Gastroesophageal sphincter (tissue), 4 donors: Measurements from ENCODE around the gene NOL3. TPM values are rescaled to one million over a fixed set of nuclear protein-coding genes. Genes with fewer than 3 reads are reported as not detected.

ENCODE experiments used
- ATAC-seq: fragments of 150-250 bp; one replicate; pipeline ENCODE4 v1.9.1; 2016; ENCODE audit warnings: mild to moderate bottlenecking, moderate library complexity
- H3K27ac ChIP-seq, 4 donors: fragments of 200-600 bp; sonication (generic) in 3 of 4; 1 replicate in 3 of 4; 2 replicates in 1 of 4; pipeline ENCODE4 v1.5.1; 2016 to 2019
- H3K27me3 ChIP-seq: fragments of 200-600 bp; sonication (generic); one replicate; pipeline ENCODE4 v1.5.1; 2019
- H3K36me3 ChIP-seq, 2 donors: fragments of 200-600 bp; sonication (generic); one replicate each; pipeline ENCODE4 v1.5.1; 2019; ENCODE audit warnings: control low read depth in 1 of 2
- H3K4me1 ChIP-seq, 3 donors: fragments of 200-600 bp; sonication (generic); 1 replicate in 2 of 3; 2 replicates in 1 of 3; pipeline ENCODE4 v1.5.1; 2016 to 2019; ENCODE audit warnings: control low read depth in 2 of 3
- H3K4me3 ChIP-seq, 2 donors: fragments of 200-600 bp; sonication (generic); one replicate each; pipeline ENCODE4 v1.5.1; 2019; ENCODE audit warnings: mild to moderate bottlenecking in 1 of 2, moderate library complexity in 1 of 2
- H3K9me3 ChIP-seq, 3 donors: fragments of 200-600 bp; sonication (generic); one replicate each; pipeline ENCODE4 v1.5.1; 2017 to 2019; ENCODE audit warnings: control low read depth in 2 of 3
- CTCF ChIP-seq, 4 experiments: fragments of 200-600 bp in 2 of 4; fragments of 450-650 bp in 2 of 4; sonication (generic) in 1 of 4; IDR thresholded peaks; one replicate each; pipeline ENCODE4 v1.5.1; 2017 to 2019; ENCODE audit warnings: antibody characterized with exemption in 4 of 4, mild to moderate bottlenecking in 2 of 4, moderate library complexity in 2 of 4
- EP300 ChIP-seq: sonication (generic); formaldehyde crosslinking; IDR thresholded peaks from one replicate; pipeline ENCODE4 v1.6.1; 2017; ENCODE audit warnings: antibody characterized with exemption, mild to moderate bottlenecking
- POLR2A ChIP-seq, 2 donors: fragments of 450-650 bp; IDR thresholded peaks; one replicate each; pipeline ENCODE4 v1.6.1; 2017; ENCODE audit warnings: antibody characterized with exemption in 2 of 2, mild to moderate bottlenecking in 2 of 2, moderate library complexity in 1 of 2
- POLR2AphosphoS5 ChIP-seq: sonication (generic); formaldehyde crosslinking; IDR thresholded peaks from one replicate; pipeline ENCODE4 v1.6.1; 2017; ENCODE audit warnings: antibody characterized with exemption
- WGBS, 2 donors: methylation state at CpG; one replicate each; pipeline ENCODE4 v1.1.5; 2018; ENCODE audit warnings: low coverage in 1 of 2; 5-methylcytosine and 5-hydroxymethylcytosine counted together
- total RNA-seq, 4 donors: library from RNA; depleted of rRNA; stranded (reverse); fragments of >200 nt; gene quantifications; one replicate each; pipeline ENCODE4 v1.1.0, GENCODE V29; 2016

The NOL3 gene
- total RNA-seq, 4 donors from 2014 or later, result 23.0 to 78.9 (median 49.9) TPM

GRCh38 chr16:67167588-67167987, 2.8 kb upstream of the NOL3 start:
- no CpG with 5 or more reads among the region's 7 CpGs for WGBS, 2 donors
- peaks cover 0 to 19% of the 10 kb centered on the region in 2 donors for H3K36me3 ChIP-seq
- H3K9me3 ChIP-seq, result no peaks in the 10 kb centered on the region
- ATAC-seq, result no peak
- peak overlapping the region in 3 of 4 donors; percentile 27 to 97 (median 88) for H3K27ac ChIP-seq
- H3K4me3 ChIP-seq, result no peak overlapping the region
- H3K4me1 ChIP-seq, result peaks cover 0 to 99% (median 48%) of the 10 kb centered on the region in 3 donors
- TF ChIP-seq EP300, result no peak
- TF ChIP-seq POLR2A (IDR thresholded peaks at IDR 0.05), result no peak
- TF ChIP-seq CTCF (IDR thresholded peaks at IDR 0.05), result no peak
- TF ChIP-seq POLR2AphosphoS5, result no peak
- peaks cover 32% of the 10 kb centered on the region for H3K27me3 ChIP-seq

GRCh38 chr16:67169011-67169451, 1.3 kb upstream of the NOL3 start:
- Histone ChIP-seq H3K4me1 (peaks cover 2 to 99% (median 43%) of the 10 kb centered on the region in 3 donors), H3K27ac (peak overlapping the region; percentile 76 to 97 (median 95)), H3K36me3 (peaks cover 0 to 19% of the 10 kb centered on the region in 2 donors), H3K4me3 (no peak overlapping the region), H3K9me3 (no peaks in the 10 kb centered on the region), H3K27me3 (peaks cover 17% of the 10 kb centered on the region)
- no peak for ATAC-seq
- no CpG with 5 or more reads among the region's 9 CpGs for WGBS, 2 donors
- TF ChIP-seq POLR2AphosphoS5, result no peak
- no peak for TF ChIP-seq POLR2A (IDR thresholded peaks at IDR 0.05)
- TF ChIP-seq CTCF (IDR thresholded peaks at IDR 0.05), result no peak
- TF ChIP-seq EP300, result no peak

- Histone ChIP-seq H3K36me3 (peaks cover 0 to 19% of the 10 kb centered on the region in 2 donors), H3K4me3 (peak overlapping the region; percentile 36 to 60), H3K9me3 (no peaks in the 10 kb centered on the region), H3K27me3 (peaks cover 11% of the 10 kb centered on the region), H3K27ac (peak overlapping the region; percentile 76 to 97 (median 95)), H3K4me1 (peaks cover 2 to 99% (median 44%) of the 10 kb centered on the region in 3 donors)
- TF ChIP-seq POLR2A (IDR thresholded peaks at IDR 0.05) (no peak), CTCF (IDR thresholded peaks at IDR 0.05) (peak in 3 of 4 experiments; percentile 29 to 63 (median 33))
- no peak for ATAC-seq
- WGBS, 2 donors, result 0 to 2% methylated on average over 7 to 15 of the region's 24 CpGs
Observed at GRCh38 chr16:67169642-67170167, 633 bp upstream of the NOL3 start.

GRCh38 chr16:67170949-67171649, 761 bp downstream of the NOL3 start:
- TF ChIP-seq EP300 (no peak), POLR2AphosphoS5 (peak; percentile 30)
- Histone ChIP-seq H3K4me1 (peaks cover 2 to 99% (median 37%) of the 10 kb centered on the region in 3 donors), H3K36me3 (peaks cover 0 to 28% of the 10 kb centered on the region in 2 donors), H3K27me3 (peaks cover 2% of the 10 kb centered on the region), H3K9me3 (no peaks in the 10 kb centered on the region), H3K27ac (peak overlapping the region; percentile 76 to 97 (median 95)), H3K4me3 (peak overlapping the region; percentile 36 to 60)
- peak; percentile 17 for ATAC-seq
- 34 to 53% methylated on average over 5 to 10 of the region's 14 CpGs for WGBS, 2 donors

GRCh38 chr16:67173323-67173722, 3.0 kb downstream of the NOL3 start:
- H3K4me3 ChIP-seq, result peak overlapping the region; percentile 13 to 57
- H3K36me3 ChIP-seq, result peaks cover 0 to 20% of the 10 kb centered on the region in 2 donors
- no peak for ATAC-seq
- H3K4me1 ChIP-seq, result peaks cover 2 to 96% (median 43%) of the 10 kb centered on the region in 3 donors
- no peaks in the 10 kb centered on the region for H3K9me3 ChIP-seq
- TF ChIP-seq POLR2A (IDR thresholded peaks at IDR 0.05) (no peak), CTCF (IDR thresholded peaks at IDR 0.05) (no peak), EP300 (no peak), POLR2AphosphoS5 (no peak)
- peak overlapping the region; percentile 72 to 97 (median 93) for H3K27ac ChIP-seq
- WGBS, 2 donors, result 75 to 82% methylated on average over 1 of the region's 1 CpG
- no peaks in the 10 kb centered on the region for H3K27me3 ChIP-seq
